Cardiac fibroblast (primary cell): Measurements from ENCODE around the gene OTX1.

Experiments
- DNase-seq, 2 donors: peaks; one replicate each; pipeline versions ENCODE4 v3.0.0 to v3.0.0-alpha.2; 2010; ENCODE audit warnings: low read depth in 2 of 2
- H3K4me3 ChIP-seq, 2 donors: replicated peaks in 1 of 2; 1 replicate in 1 of 2; 2 replicates in 1 of 2; pipeline ENCODE4 v1.5.1; 2011; ENCODE audit warnings: low read depth in 2 of 2, low read length in 2 of 2, mild to moderate bottlenecking in 2 of 2, moderate library complexity in 1 of 2
- TF ChIP-seq, protein P1 (sequence below): IDR thresholded peaks from one replicate; pipeline ENCODE4 v1.5.1; 2011; ENCODE audit warnings: low read depth, mild to moderate bottlenecking, low read length, inconsistent platforms

The OTX1 gene

DNA sequence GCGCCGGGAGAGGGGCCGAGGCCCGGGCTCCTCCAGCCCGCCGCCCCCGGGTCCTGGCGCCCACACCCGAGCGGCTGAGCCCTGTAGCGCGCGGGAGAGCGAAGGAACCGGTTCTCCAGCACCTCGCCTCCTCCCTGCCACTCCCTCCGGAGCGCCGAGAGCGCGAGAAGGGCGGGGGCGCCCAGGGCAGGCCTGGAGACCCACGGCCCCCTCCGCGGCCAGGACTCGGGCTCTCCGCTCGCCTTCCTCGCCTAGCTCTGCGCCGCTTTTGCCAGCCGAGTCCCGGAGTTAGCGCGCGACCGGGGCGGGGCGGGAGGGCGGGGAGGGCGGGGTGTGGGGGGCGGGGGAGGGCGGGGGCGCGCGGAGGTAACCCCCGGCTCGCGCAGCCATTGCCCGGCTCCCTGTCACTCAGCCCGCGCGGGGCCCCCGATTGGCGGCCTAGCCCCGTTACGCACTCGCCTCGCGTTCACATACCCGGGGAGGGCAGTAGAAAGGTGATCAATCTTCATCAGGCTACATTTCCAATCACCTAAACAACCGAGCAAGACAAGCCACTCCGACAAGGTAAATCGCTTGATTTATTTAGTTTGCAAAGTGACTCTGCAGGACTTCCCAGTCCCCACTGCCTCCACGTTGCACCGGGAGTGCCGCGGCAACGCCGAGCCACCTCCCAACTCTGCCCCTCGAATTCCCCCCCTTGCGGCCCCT is at the start of gene OTX1:
TSS of gene OTX1 (plus strand) at position 497 of the 708 bp plus-strand sequence. CDS start 2,161 bp downstream, outside the sequence.
- peak; percentile 44 to 49 for DNase-seq
- TF ChIP-seq, protein P1, sequence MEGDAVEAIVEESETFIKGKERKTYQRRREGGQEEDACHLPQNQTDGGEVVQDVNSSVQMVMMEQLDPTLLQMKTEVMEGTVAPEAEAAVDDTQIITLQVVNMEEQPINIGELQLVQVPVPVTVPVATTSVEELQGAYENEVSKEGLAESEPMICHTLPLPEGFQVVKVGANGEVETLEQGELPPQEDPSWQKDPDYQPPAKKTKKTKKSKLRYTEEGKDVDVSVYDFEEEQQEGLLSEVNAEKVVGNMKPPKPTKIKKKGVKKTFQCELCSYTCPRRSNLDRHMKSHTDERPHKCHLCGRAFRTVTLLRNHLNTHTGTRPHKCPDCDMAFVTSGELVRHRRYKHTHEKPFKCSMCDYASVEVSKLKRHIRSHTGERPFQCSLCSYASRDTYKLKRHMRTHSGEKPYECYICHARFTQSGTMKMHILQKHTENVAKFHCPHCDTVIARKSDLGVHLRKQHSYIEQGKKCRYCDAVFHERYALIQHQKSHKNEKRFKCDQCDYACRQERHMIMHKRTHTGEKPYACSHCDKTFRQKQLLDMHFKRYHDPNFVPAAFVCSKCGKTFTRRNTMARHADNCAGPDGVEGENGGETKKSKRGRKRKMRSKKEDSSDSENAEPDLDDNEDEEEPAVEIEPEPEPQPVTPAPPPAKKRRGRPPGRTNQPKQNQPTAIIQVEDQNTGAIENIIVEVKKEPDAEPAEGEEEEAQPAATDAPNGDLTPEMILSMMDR: no peak

DNA sequence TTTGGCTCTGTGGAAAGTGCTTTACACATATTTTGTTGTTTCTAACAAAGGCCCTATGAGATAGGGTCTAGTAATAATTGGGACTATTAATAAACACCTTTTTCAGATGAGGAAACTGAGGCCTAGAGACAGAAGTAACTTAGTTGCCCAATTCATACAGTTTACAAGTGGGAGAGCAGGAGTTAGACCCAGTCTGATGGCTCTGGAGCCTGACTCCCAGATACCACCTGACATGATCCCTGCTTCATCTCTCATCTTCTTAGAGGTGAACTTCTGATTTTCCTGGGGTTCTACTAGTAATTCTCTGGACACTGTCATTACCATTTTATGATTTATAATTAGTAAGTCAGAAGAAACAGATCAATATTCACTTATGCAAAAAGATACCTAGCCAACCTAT is 49.1 kb upstream of the OTX1 start:
- TF ChIP-seq, protein P1: no peak
- H3K4me3 ChIP-seq: no peak overlapping the region
- no peak for DNase-seq

More for the DNA sequence above, at the start of gene OTX1:
- H3K4me3 ChIP-seq: peak within 1 kb of the TSS; percentile 56 to 58

DNA sequence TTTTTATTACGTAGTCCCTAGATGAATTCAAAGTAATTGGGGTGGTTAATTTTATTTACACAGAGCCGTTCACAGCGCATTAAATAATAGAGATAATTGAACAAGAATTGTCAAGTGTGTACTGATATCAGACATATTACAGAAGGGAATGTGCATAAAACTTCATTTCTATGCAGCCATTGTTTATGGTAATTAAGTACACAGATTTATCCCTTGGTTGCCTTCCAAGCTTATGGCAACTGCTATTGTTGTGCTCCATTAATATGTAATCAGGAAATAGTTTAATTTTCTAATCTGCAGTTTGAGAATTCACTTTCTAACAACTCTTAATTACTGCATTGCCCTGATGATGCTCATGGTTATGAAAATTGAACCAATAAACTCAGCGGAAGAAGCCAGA is 47.3 kb upstream of the OTX1 start:
- H3K4me3 ChIP-seq: no peak overlapping the region
- TF ChIP-seq, protein P1: no peak
- no peak for DNase-seq

DNA sequence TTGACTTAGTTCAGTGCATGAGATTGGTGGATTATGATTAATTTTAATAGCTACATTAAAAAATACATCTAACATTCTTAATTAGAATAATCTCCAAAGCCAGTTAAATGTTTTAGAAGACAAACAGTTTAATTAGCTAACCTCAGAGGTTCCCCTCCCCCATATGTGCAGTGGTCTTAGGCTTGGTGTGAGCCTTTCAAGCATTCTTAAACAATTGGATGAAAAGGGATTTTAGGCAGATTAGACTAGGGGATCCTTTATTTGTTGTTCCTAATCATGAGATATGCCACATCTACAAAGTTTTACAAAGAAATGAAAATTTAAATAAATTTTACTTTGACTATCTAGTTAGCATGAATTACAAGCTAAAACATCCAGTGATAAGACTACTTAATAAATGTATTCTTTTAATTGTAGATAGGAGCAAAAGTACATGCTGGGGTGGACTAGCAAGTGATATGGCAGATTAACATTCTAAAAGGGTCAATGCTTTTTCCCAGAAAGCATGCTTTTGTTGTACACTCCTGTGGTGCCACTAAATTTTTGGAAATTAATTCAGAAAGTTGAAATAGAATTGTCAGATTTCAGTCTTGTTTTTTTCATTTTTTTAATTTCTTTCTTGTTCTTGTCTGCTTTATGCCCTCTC is 42.7 kb upstream of the OTX1 start:
- DNase-seq: no peak
- TF ChIP-seq, protein P1: no peak
- H3K4me3 ChIP-seq: no peak overlapping the region

DNA sequence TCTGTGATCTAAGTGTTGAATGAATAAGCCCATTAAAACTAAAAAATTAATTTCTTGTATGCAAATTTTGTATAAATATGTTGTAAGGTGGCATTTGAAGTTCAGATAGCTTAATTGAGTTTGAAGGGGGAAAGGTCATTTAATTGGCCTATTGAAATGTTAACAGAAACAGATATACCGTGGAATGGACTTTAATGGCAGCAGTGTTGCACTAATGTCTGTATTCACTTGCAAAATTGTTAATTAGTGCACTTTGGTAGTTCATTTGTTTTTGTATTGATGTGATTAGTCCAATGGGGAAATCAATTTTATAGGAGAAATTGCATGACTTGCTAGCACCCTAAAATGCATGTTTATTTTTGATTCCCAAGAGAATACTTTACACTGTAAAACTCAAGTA is 41.8 kb upstream of the OTX1 start:
- TF ChIP-seq, protein P1: no peak
- DNase-seq: no peak
- H3K4me3 ChIP-seq: no peak overlapping the region

DNA sequence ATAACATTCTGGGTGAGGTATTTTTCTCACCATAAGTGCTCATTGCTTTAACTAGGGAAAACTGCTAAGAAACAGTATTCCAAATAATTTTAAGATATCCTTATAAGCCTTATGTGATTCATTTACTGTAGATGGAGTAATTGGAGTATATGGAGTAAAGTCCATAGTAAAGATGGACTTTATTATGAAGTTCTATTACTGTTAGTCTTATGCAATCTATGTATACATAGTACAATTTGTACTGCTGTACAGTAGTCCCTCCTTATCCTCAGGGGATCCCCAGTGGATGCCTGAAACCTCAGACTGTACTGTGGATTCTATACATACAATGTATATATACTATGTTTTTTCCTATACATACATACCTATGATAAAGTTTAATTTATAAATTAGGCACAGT is 41.1 kb upstream of the OTX1 start:
- TF ChIP-seq, protein P1: no peak
- peak in 1 of 2 donors; percentile 28 for DNase-seq

More for the DNA sequence above, 41.1 kb upstream of the OTX1 start:
- no peak overlapping the region for H3K4me3 ChIP-seq
